Stimulated activated CD8-positive, alpha-beta memory T cell treated with anti-CD3 and anti-CD28 coated beads, Interleukin-7, amount 100 ng/mL, for 4 hours (primary cell): ENCODE data around the gene JARID2.

Experiments used
- DNase-seq, 2 donors: peaks; one replicate each; pipeline ENCODE4 v3.0.0-alpha.2; 2020; ENCODE audit warnings: low read depth in 2 of 2

Gene JARID2

GRCh38 chr6:15375638-15376290, 129.9 kb downstream of the JARID2 start:
- DNase-seq, result no peak

DNA sequence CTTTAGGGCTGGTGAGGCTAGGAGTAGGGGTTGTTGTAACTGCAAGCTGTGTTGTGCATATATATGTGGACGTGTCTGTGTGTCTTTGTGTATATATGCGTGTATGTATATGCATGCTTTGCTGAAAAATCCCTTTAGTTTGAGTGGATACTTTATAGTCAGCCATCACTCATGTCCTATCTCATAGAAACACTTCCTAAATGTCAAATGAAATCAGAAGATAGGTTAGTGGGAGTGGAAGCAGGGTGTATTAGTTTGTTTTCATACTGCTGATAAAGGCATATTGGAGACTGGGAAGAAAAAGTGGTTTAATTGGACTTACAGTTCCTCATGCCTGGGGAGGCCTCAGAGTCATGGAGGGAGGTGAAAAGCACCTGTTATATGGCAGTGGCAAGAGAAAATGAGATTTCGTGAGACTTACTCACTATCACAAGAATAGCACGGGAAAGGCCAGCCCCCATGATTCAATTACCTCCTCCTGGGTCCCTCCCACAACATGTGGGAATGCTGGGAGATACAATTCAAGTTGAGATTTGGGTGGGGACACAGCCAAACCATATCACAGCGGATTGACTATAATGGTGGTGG, 131.1 kb downstream of the JARID2 start:
- DNase-seq, result no peak

GRCh38 chr6:15378272-15378671, 132.4 kb downstream of the JARID2 start:
- no peak for DNase-seq

GRCh38 chr6:15378866-15379265, 133.0 kb downstream of the JARID2 start:
- no peak for DNase-seq

GRCh38 chr6:15380351-15380750, 134.5 kb downstream of the JARID2 start:
- no peak for DNase-seq

DNA sequence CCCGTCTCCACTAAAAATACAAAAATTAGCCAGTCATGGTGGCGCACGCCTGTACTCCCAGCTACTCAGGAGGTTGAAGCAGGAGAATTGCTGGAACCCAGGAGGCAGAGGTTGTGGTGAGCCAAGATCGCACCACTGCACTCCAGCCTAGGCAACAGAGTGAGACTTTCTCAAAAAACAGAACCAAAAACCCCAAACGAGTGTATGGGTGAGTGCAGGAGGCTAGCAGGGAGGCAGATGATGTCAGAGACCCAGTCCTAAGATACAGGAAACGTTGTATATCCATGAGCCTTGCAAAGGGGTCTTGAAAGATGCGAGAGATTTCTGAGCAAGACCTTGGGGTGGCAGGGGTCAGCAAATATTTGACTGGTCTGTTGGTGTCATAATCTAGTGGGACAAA, 136.2 kb downstream of the JARID2 start:
- no peak for DNase-seq

DNA sequence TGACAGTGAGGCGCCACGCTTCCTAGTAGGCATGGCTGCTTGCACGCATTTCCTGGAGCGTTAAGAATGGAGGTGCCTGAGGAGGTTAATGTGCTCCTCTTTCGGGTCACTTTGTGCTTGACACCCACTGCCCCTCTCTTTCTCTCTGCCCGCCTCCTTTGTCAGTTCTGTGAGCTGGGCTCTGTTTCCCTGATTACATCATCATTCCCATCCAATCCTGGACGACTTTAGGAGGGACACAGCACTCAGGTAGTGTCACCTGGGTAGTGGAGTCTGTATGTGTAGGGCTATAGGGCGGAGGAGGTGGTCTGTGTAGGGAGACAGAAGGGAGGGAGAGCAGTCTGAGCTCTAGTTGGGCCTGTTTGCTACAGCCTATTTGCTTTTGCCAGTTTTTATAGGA, 136.8 kb downstream of the JARID2 start:
- DNase-seq, result no peak

- no peak for DNase-seq
Measured at GRCh38 chr6:15384901-15385300, 139.0 kb downstream of the JARID2 start.

GRCh38 chr6:15385521-15385920, 139.7 kb downstream of the JARID2 start:
- no peak for DNase-seq

- no peak for DNase-seq
Measured at GRCh38 chr6:15386110-15386755, 140.4 kb downstream of the JARID2 start.

GRCh38 chr6:15386756-15387112, 140.9 kb downstream of the JARID2 start:
- DNase-seq, result no peak

- DNase-seq, result no peak
Measured at GRCh38 chr6:15387118-15387517, 141.2 kb downstream of the JARID2 start.

DNA sequence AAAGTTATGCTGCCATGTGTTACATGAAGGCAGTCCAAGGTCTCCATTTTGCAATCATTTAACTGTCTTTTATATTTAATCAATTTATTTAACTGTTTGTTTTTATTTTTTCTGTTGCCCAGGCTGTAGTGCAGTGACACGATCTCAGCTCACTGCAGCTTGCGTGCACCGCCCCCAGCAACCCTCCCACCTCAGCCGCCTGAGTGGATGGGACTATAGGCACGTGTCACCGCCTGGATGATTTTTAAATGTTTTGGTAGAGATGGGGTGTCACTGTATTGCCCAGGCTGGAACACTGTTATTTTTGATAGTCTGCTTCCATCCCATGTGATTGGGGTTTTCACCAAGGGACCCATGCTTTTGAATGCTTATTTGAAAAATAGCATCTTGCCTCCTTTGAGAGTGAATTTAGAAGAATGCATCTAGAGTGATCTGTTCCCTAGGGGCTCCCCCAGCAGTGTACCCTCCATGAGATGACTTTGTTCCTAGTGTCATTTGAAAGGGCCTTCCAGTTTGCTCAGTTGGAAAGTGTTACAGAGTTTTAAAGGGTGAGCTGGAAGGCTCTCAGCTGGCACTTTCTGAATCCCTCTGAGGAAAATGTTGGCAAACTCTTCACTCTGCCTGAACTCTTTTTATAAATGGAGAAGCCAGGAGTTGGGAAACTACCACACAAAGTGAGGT, 143.4 kb downstream of the JARID2 start:
- DNase-seq, result no peak

GRCh38 chr6:15389765-15390723, 144.2 kb downstream of the JARID2 start:
- DNase-seq, result no peak

GRCh38 chr6:15391500-15391899, 145.6 kb downstream of the JARID2 start:
- DNase-seq, result no peak

- DNase-seq, result no peak
Measured at GRCh38 chr6:15392182-15392581, 146.3 kb downstream of the JARID2 start.

DNA sequence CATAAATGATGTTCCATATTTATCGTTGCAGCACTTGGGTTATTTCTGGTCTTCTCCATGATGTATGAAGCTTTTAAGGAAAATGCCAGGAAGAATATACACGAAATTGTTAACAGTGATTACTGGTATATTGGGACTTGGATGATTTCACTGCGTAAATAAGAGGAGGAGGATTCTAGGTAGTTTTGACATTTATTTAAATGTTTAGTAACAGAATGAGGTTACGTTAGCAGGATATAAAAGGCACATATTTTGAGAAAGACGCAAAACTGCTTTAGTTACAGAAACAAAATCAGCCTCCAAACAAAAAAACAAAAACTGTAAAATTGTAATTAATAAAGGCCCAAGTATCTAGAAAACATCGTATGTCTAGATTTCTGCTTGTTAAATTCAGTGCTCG, 147.7 kb downstream of the JARID2 start:
- no peak for DNase-seq

- no peak for DNase-seq
Measured at GRCh38 chr6:15395087-15395486, 149.2 kb downstream of the JARID2 start.

DNA sequence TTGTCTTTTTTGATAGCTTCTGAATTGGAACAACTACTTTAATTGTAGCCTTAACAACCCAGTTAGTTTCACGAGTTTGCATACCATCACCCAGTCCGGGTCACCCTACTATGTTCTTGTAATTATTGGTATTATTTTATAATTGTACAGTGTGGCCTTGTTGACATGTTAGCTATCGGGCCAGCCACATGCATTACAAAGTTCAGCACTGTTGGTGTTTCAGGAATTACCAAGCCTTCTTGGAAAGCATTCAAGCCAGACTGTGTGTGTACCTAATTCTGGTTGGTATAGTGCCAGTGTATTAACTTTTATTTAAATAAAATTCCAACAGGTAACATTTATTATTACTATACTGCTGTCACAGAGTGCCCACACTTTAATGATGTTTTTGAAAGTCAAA, 150.9 kb downstream of the JARID2 start:
- DNase-seq, result no peak

DNA sequence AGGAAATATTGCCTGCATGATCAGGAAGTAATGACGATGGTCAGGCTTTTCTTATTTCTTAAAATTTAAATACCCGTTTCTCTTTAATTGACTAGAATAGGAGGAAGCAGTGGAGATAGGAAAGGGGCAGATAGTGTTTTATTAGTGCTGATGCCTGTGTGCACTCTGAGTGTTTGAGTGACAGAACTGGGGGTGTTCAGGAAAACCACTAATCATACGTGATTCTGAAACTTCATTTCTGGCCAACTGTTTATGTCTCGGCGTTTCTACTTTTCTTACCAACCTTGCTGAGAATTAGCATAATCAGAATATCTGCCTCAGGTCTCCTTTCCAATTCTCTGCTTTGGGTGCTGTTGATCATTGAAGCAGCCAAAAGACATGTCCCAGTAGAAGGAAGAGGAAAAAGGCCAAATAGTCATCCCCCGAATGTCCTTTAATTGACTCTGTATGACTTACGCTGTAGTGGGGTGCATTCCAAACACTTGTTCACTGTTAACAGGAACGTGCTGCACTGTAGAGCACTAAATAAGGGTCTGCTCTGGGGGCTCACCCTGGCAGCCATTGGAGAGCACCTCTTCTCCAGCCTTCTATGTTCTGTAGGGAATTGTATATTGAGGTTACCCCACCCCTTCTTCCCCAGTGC, 152.9 kb downstream of the JARID2 start:
- no peak for DNase-seq
